Stimulated activated CD8-positive, alpha-beta memory T cell treated with anti-CD3 and anti-CD28 coated beads, Interleukin-7, amount 100 ng/mL, for 4 hours (primary cell): ENCODE measurements around the gene PRAMEF18.
A peak's percentile ranks its signal among the peaks of the same experiment; 100 is the strongest.
"Not testable (repeated sequence)": the region's sequence is repeated elsewhere in the genome, so short reads cannot be mapped to it uniquely, and the experiment has no call there.

Experiments used
- DNase-seq, 2 donors: peaks; one replicate each; pipeline ENCODE4 v3.0.0-alpha.2; 2020; ENCODE audit warnings: low read depth in 2 of 2

PRAMEF18 gene

GRCh38 chr1:13225675-13226204 is at the start of gene PRAMEF18:
TSS of gene PRAMEF18 (minus strand) at chr1:13226154. CDS start at chr1:13226106, 48 bp downstream.
- DNase-seq, result not testable (repeated sequence)

DNA sequence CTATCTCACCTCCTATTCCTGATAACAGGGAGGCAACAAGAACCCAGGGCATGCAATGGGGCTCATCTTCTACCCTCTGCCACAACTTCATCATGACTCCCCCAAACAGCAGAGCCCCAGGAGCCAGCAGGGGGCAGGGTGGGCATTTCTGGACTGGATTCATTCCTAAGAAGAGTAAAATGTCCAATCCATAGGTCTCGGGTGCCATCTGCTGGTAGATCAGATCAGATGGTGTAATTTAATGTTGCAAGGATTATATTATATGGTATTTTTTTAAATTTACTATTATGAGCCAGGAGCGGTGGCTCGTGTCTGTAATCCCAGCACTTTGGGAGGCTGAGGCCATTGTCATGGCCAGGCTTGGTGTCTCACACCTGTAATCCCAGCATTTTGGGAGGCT is 39.2 kb upstream of the PRAMEF18 start:
- not testable (repeated sequence) for DNase-seq

GRCh38 chr1:13253898-13254297 is 27.9 kb upstream of the PRAMEF18 start, which contains the start of gene PRAMEF5:
TSS of gene PRAMEF5 (plus strand) at chr1:13254198. CDS start at chr1:13259269, 5,071 bp downstream.
- DNase-seq, result not testable (repeated sequence)

DNA sequence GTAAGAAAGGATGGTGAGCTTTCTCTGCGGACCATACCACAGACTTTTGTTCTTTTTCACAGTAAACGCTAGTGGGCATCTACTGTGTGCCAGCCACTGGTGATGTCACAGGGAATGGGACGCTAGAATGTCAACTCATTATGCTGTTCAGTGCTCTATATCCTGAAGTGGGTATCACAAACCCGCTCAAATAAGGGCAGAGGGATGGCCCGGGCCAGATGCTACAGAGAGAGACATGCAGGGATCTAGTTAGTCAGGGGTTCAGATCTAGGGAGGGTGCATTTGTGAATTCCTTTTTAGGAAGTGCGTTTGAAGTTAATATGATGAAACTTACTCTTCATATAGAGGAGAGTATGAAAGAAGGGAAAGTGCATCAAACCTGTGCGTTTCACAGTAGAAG is 21.2 kb upstream of the PRAMEF18 start:
- DNase-seq, result not testable (repeated sequence)

GRCh38 chr1:13246554-13246871 is 20.6 kb upstream of the PRAMEF18 start:
- DNase-seq, result not testable (repeated sequence)

- DNase-seq, result not testable (repeated sequence)
Measured at GRCh38 chr1:13245841-13246553, 20.0 kb upstream of the PRAMEF18 start.

DNA sequence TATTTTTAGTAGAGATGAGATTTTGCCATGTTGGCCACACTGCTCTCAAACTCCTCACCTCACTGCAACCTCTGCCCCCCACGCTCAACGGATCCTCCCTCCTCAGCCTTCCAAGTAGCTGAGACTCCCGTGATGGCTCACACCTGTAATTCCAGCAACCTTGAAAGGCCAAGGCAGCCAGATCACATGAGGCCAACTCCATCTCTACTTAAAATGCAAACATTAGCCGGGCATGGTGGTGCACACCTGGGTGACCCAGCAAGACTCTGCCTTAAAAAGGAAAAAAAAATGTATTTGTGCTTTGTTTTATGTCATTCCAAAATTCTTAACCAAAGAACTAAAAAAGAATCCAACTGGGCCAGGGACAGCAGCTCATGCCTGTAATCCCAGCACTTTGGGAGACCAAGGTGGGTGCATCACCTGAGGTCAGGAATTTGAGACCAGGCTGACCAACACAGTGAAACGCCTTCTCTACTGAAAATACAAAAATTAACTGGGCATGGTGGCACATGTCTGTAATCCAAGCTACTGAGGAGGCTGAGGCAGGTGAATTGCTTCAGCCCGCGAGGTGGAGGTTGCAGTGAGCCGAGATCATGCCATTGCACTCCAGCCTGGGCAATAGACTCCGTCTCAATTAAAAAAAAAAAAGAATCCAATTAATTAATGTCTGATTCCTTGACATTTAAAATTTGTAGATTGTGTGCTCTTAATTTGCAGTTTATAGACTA is 17.7 kb upstream of the PRAMEF18 start:
- not testable (repeated sequence) for DNase-seq

DNA sequence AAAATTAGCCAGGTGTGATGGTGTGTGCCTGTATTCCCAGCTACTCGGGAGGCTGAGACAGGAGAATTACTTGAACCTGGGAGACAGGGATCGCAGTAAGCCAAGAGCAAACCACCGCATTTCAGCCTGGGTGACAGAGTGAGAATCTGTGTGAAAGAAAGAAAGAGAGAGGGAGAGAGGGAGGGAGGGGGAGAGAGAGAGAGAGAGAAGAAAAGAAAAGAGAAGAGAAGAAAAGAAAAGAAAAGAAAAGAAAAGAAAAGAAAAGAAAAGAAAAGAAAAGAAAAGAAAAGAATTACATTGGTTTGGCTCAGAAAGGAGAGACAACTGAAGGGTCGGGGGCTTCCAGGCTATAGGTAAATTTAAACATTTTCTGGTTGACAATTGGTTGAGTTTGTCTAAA is 13.7 kb upstream of the PRAMEF18 start:
- not testable (repeated sequence) for DNase-seq

DNA sequence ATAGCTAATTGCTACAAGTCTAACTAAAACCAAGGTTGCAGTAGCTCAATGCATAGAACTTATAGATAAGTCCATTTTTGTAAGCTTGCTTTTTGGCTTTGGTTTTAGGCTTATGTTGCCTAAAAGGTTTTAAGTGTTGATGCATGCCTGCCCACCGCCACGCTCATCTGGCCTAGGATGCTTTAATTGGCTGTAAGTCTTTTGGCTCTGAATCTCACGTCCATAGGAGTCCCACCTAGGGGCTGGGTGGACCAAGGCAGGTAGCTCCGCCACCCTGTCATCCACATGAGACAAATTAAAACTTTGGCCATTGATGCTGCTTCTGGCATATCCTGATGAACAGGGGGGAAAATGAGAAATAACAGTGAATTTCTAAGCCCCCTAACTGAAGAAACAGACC is 11.6 kb upstream of the PRAMEF18 start:
- DNase-seq, result not testable (repeated sequence)

DNA sequence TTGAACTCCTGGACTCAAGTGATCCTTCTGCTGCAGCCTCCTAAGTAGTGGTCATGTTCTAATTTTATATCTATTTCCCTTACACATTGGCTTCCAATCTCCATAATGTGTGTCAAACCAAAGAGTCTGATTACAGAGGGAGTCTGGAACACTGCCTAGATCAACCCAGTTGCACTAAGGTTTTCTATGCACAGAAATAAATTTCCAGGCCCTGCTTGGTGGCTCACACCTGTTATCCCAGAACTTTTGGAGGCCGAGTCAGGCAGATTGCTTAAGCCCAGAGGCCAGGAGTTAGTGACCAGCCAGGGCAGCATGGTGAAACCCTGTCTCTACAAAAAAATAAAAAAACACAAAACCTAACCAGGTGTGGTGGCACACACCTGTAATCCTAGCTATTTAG is 8.1 kb upstream of the PRAMEF18 start:
- not testable (repeated sequence) for DNase-seq

DNA sequence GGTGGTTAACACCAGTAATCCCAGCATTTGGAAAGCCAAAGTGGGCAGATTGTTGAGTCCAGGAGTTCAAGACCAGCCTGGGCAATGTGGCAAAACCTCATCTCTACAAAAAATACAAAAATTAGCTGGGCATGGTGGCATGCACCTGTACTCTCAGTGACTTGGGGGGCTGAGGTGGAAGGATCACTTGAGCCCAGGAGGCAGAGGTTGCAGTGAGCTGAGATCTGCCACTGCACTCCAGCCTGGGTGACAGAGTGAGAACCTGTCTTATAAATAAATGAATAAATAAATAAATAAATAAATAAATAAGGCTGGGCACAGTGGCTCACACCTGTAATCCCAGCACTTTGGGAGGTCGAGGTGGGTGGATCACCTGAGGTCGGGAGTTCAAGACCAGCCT is 6.1 kb upstream of the PRAMEF18 start:
- not testable (repeated sequence) for DNase-seq

GRCh38 chr1:13231061-13231750 is 5.3 kb upstream of the PRAMEF18 start:
- DNase-seq, result not testable (repeated sequence)

DNA sequence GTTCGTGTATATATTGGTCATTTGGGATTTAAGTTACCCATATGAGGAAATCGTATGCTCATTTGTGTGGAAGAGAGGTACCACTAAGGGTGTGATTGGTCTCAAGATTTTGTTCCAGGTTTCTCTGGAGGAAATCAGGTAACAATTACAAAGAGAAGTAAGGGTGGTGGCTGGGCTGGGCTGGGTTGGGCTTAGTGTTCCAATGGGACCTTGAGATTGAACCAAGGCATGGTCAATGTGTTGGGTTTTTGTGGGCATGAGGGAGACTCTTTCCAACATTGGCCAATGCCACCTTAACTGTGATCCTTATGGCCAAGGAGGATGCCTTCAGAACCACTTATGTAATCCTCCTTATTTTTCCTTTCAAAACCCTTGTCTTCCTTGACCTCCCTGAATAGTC is 4.6 kb upstream of the PRAMEF18 start:
- not testable (repeated sequence) for DNase-seq

- not testable (repeated sequence) for DNase-seq
Measured at GRCh38 chr1:13230096-13230495, 4.1 kb upstream of the PRAMEF18 start.

DNA sequence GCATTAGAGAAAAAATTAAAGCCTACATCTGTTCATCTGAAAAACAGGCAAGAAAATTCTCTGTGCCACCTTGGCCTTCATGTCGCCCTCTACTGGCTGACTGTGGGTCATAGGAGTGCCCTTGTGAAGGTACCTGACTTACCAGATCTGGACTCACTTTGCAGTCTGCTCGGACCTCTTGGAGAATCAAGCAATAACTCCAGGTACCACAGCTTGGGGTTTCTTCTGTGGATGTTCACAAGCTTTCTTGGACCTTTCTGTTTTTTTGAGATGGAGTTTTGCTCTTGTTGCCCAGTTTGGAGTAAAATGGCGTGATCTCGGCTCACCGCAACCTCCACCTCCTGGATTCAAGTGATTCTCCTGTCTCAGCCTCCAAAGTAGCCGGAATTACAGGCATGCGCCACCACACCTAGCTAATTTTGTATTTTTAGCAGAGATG is 2.4 kb upstream of the PRAMEF18 start:
- DNase-seq, result peak; percentile 4 to 20

GRCh38 chr1:13227271-13228055 is 1.5 kb upstream of the PRAMEF18 start:
- DNase-seq, result not testable (repeated sequence)

GRCh38 chr1:13224480-13225060 is 1.4 kb downstream of the PRAMEF18 start:
- no peak for DNase-seq

DNA sequence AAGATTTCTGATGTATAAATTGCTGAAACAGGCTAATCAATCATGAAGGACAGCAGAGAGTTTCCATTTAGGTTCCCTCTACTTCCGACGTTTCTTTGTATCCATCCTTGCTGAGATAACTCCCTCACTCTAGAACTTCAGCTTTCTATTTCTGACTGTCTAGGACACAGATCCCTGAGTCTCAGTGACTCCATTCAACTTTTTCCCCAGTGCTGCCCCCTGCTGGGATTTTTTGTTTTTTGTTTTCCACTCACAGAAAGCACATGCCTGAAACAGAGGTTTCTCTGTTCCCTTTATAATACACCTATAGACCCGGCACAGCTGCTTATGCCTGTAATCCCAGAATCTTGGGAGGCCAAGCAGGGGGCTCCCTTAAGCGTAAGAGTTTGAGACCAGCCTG is 3.2 kb downstream of the PRAMEF18 start:
- DNase-seq, result not testable (repeated sequence)

GRCh38 chr1:13219203-13219602 is 6.8 kb downstream of the PRAMEF18 start:
- not testable (repeated sequence) for DNase-seq

GRCh38 chr1:13216619-13217018 is 9.3 kb downstream of the PRAMEF18 start:
- not testable (repeated sequence) for DNase-seq

DNA sequence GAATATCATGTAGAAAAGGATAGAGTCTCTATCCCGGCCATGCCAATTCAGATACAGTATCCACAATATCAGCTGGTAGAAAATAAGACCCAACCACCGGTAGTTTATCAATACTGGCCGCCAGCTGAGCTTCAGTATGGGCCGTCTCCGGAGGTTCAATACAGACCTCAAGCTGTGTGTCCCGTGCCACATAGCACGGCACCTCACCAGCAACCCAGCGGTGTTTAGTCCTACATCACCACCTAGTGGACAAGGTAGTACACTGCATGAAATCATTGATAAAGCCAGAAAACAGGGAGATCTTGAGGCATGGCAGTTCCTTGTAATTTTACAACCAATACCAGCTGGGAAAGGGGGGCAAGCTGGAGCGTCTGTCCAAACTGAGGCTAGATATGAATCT is 17.2 kb downstream of the PRAMEF18 start:
- not testable (repeated sequence) for DNase-seq
